Peyer's patch (tissue), 4 donors: ENCODE measurements around the gene KNSTRN.

ENCODE experiments used
- CTCF ChIP-seq, 6 experiments: fragments of 450-650 bp in 4 of 6; fragments of 200-600 bp in 2 of 6; sonication (generic) in 1 of 6; IDR thresholded peaks; one replicate each; pipeline ENCODE4 v1.5.1; 2017 to 2019; ENCODE audit warnings: antibody characterized with exemption in 6 of 6, mild to moderate bottlenecking in 3 of 6, moderate library complexity in 1 of 6
- POLR2A ChIP-seq, 2 donors: fragments of 450-650 bp; IDR thresholded peaks; one replicate each; pipeline ENCODE4 v1.5.1; 2017; ENCODE audit warnings: antibody characterized with exemption in 2 of 2, mild to moderate bottlenecking in 2 of 2, moderate library complexity in 2 of 2

- no peak for TF ChIP-seq CTCF (IDR thresholded peaks at IDR 0.05)
- no peak for TF ChIP-seq POLR2A (IDR thresholded peaks at IDR 0.05)
Measured at GRCh38 chr15:40424483-40425115, 42.1 kb downstream of the KNSTRN start.
